Endothelial cell of umbilical vein (primary cell): ENCODE measurements around the gene KIAA0825. TPM values are rescaled to one million over a fixed set of nuclear protein-coding genes. Genes with fewer than 3 reads are reported as not detected.

Experiments
- BruUV-seq: library from RNA; stranded (reverse); fragments of 400-500 nt; replicated peaks from 2 replicates; lab custom pipeline; 2021; lab: Mats Ljungman, UMichigan
- CTCF ChIA-PET: fragments of 300-600, 350-600 bp; sonication (Branson Sonifier 250); formaldehyde crosslinking; loops from one replicate; lab custom pipeline; 2021; ENCODE audit warnings: antibody characterized with exemption, inconsistent platforms; lab: Charles Lee
- POLR2A ChIA-PET: fragments of 300-600, 350-600 bp; sonication (Branson Sonifier 250); formaldehyde crosslinking; loops from one replicate; lab custom pipeline; 2021; ENCODE audit warnings: antibody characterized with exemption, inconsistent platforms; lab: Charles Lee
- DNase-seq: peaks from one replicate; pipeline ENCODE4 v3.0.0-alpha.2; 2011; ENCODE audit warnings: low read depth, low spot score
- FAIRE-seq: peaks from 2 replicates; lab custom pipeline; 2011; peaks lifted over from hg19 to GRCh38; lab: Jason Lieb, UNC
- H2AFZ ChIP-seq: 2 replicates; pipeline ENCODE4 v1.6.0; 2012; ENCODE audit warnings: low read depth, low read length, control low read depth, inconsistent platforms
- H3K27ac ChIP-seq: 2 replicates; pipeline ENCODE4 v1.5.1; 2011; ENCODE audit warnings: low read depth, mild to moderate bottlenecking, control low read depth, low read length, moderate library complexity; ENCODE audit not compliant: insufficient read depth
- H3K27me3 ChIP-seq, 2 experiments: 2 replicates each; pipeline versions ENCODE4 v1.6.0 to v1.6.1; 2011; ENCODE audit warnings: low read length in 2 of 2, mixed read lengths in 1 of 2; ENCODE audit not compliant: control insufficient read depth in 2 of 2, insufficient read depth in 2 of 2
- H3K36me3 ChIP-seq, 2 experiments: 2 replicates in 1 of 2; 3 replicates in 1 of 2; pipeline ENCODE4 v1.5.1; 2011; ENCODE audit warnings: low read length in 2 of 2, mild to moderate bottlenecking in 1 of 2, moderate library complexity in 1 of 2; ENCODE audit not compliant: control insufficient read depth in 2 of 2, insufficient read depth in 2 of 2; ENCODE audit errors: extremely low read depth in 1 of 2
- H3K4me1 ChIP-seq: 3 replicates; pipeline ENCODE4 v1.5.1; 2011; ENCODE audit warnings: mild to moderate bottlenecking, low read length; ENCODE audit not compliant: control insufficient read depth, insufficient read depth; ENCODE audit errors: extremely low read depth
- H3K4me2 ChIP-seq: 2 replicates; pipeline ENCODE4 v1.6.1; 2011; ENCODE audit warnings: low read length, control low read depth, mixed read lengths; ENCODE audit not compliant: insufficient read depth
- H3K4me3 ChIP-seq, 3 experiments: fragments of 200-600 bp in 1 of 3; sonication (generic), shearing (Covaris generic) in 1 of 3; replicated peaks in 1 of 3; 2 replicates each; pipeline ENCODE4 v1.5.1; 2011 to 2016; ENCODE audit warnings: control low read depth in 3 of 3, low read length in 3 of 3, mild to moderate bottlenecking in 2 of 3, inconsistent platforms in 1 of 3, low read depth in 1 of 3, moderate library complexity in 1 of 3; ENCODE audit not compliant: insufficient read depth in 1 of 3
- H3K79me2 ChIP-seq: 2 replicates; pipeline ENCODE4 v1.6.0; 2012; ENCODE audit warnings: low read length, inconsistent platforms; ENCODE audit not compliant: control insufficient read depth, insufficient read depth
- H3K9ac ChIP-seq: replicated peaks from 2 replicates; pipeline ENCODE3; 2011; ENCODE audit warnings: low read length, control low read depth; ENCODE audit not compliant: insufficient read depth; ENCODE audit errors: extremely low read depth
- H3K9me1 ChIP-seq: replicated peaks from 3 replicates; pipeline ENCODE4 v1.6.0; 2011; ENCODE audit warnings: mild to moderate bottlenecking, low read length; ENCODE audit not compliant: control insufficient read depth, insufficient read depth; ENCODE audit errors: extremely low read depth
- H3K9me3 ChIP-seq: replicated peaks from 2 replicates; pipeline ENCODE4 v1.5.1; 2012; ENCODE audit warnings: low read length, inconsistent platforms; ENCODE audit not compliant: control insufficient read depth, insufficient read depth
- H4K20me1 ChIP-seq: replicated peaks from 2 replicates; pipeline ENCODE3; 2011; ENCODE audit warnings: mild to moderate bottlenecking, low read length; ENCODE audit not compliant: control insufficient read depth, insufficient read depth; ENCODE audit errors: extremely low read depth
- CTCF ChIP-seq, 2 donors: IDR thresholded peaks; 1 replicate in 1 of 2; 2 replicates in 1 of 2; pipeline ENCODE4 v1.5.1; 2011; ENCODE audit warnings: low read length in 2 of 2, mild to moderate bottlenecking in 2 of 2, moderate library complexity in 2 of 2, control low read depth in 1 of 2, inconsistent platforms in 1 of 2, low read depth in 1 of 2; ENCODE audit not compliant: insufficient read depth in 1 of 2; ENCODE audit errors: extremely low read depth in 1 of 2
- EZH2 ChIP-seq: IDR thresholded peaks from 2 replicates; pipeline ENCODE4 v1.6.1; 2012; ENCODE audit warnings: borderline replicate concordance, low read depth, mild to moderate bottlenecking, moderate library complexity, low read length, inconsistent platforms; ENCODE audit not compliant: severe bottlenecking
- FOS ChIP-seq: IDR thresholded peaks from 2 replicates; pipeline ENCODE4 v1.6.1; 2011; ENCODE audit warnings: mild to moderate bottlenecking, low read length, moderate library complexity, borderline replicate concordance; ENCODE audit not compliant: insufficient read depth
- GATA2 ChIP-seq: IDR thresholded peaks from 2 replicates; pipeline ENCODE4 v1.7.0; 2011; ENCODE audit warnings: low read depth, mild to moderate bottlenecking, moderate library complexity, mixed read lengths, low read length; ENCODE audit not compliant: insufficient read length, insufficient read depth
- JUN ChIP-seq: IDR thresholded peaks from 2 replicates; pipeline ENCODE4 v1.6.1; 2011; ENCODE audit warnings: borderline replicate concordance, low read depth; ENCODE audit not compliant: insufficient read length, insufficient read depth
- MYC ChIP-seq: IDR thresholded peaks from one replicate; pipeline ENCODE4 v1.6.1; 2011; ENCODE audit warnings: mild to moderate bottlenecking, low read depth, low read length
- POLR2A ChIP-seq: IDR thresholded peaks from 2 replicates; pipeline ENCODE4 v1.6.1; 2012; ENCODE audit warnings: low read depth, mild to moderate bottlenecking, control low read depth, low read length
- POLR2AphosphoS5 ChIP-seq: IDR thresholded peaks from 2 replicates; pipeline ENCODE4 v1.6.1; 2012; ENCODE audit warnings: low read depth, mild to moderate bottlenecking, control low read depth, low read length, moderate library complexity; ENCODE audit not compliant: insufficient read depth
- dilution Hi-C: fragments of 300-500 bp; cut with MboI; formaldehyde crosslinking; loops from one replicate; pipeline ENCODE4 v1.15.0; 2019; ENCODE audit warnings: low sequenced_read_pairs; ENCODE audit not compliant: extremely low pct_ligation_motif_present
- intact Hi-C: fragments of 100-400 bp; cut with micrococcal nuclease; formaldehyde crosslinking; loops from one replicate; pipeline ENCODE4 v1.10.0; 2022
- polyA plus RNA-seq, 4 experiments: library from polyadenylated mRNA; depleted of rRNA in 3 of 4; stranded (reverse) in 3 of 4; unstranded in 1 of 4; fragments of >200 nt; gene quantifications; 2 replicates each; pipeline versions ENCODE4 v1.2.1 to v1.2.3, GENCODE V29; 2011 to 2012; ENCODE audit warnings: missing spikeins in 1 of 4
- total RNA-seq: library from RNA; stranded (reverse); gene quantifications from 2 replicates; pipeline ENCODE4 v1.2.3, GENCODE V29; 2021
- TF ChIP-seq, protein P1 (sequence below): IDR thresholded peaks from 2 replicates; pipeline ENCODE4 v1.6.1; 2011; ENCODE audit not compliant: insufficient read depth, insufficient read length

The KIAA0825 gene
- total and polyA plus RNA-seq, 2 donors (not counting 3 experiments of a cell fraction or from before 2014, with no cell fraction given): 0.15 to 1.1 TPM

GRCh38 chr5:94442076-94442475 is 176.3 kb downstream of the KIAA0825 start:
- H3K27ac ChIP-seq: no peak overlapping the region
- H3K4me2 ChIP-seq: no peak overlapping the region

GRCh38 chr5:94440015-94440414 is 178.4 kb downstream of the KIAA0825 start:
- FAIRE-seq: no peak

More at GRCh38 chr5:94442076-94442475, 176.3 kb downstream of the KIAA0825 start:
- Histone ChIP-seq H3K36me3 (no peaks in the 10 kb centered on the region), H3K79me2 (no peaks in the 10 kb centered on the region), H3K9ac (no peak overlapping the region), H3K9me3 (no peaks in the 10 kb centered on the region), H3K27me3 (no peaks in the 10 kb centered on the region), H2AFZ (no peak overlapping the region), H4K20me1 (no peaks in the 10 kb centered on the region), H3K4me1 (no peaks in the 10 kb centered on the region), H3K4me3 (no peak overlapping the region), H3K9me1 (no peaks in the 10 kb centered on the region)
- no TSS peak for BruUV-seq
- POLR2A ChIA-PET: no interaction called here
- TF ChIP-seq EZH2 (no peak), FOS (no peak), POLR2AphosphoS5 (no peak), CTCF (IDR thresholded peaks at IDR 0.05; ENCODE audit: extremely low read depth in 1 of 2, insufficient read depth in 1 of 2, low read depth in 1 of 2, low read length in 2 of 2) (no peak)
- no peak for DNase-seq
- CTCF ChIA-PET: no interaction called here
- intact Hi-C loops: no loop called here
- dilution Hi-C loops: no loop called here
- FAIRE-seq: no peak

More at GRCh38 chr5:94440015-94440414, 178.4 kb downstream of the KIAA0825 start:
- H3K4me3 ChIP-seq: no peak overlapping the region
- H3K27me3 ChIP-seq: no peaks in the 10 kb centered on the region
- H3K4me2 ChIP-seq: no peak overlapping the region
- no peaks in the 10 kb centered on the region for H4K20me1 ChIP-seq
- no TSS peak for BruUV-seq
- POLR2A ChIA-PET: no interaction called here
- no peak for DNase-seq
- TF ChIP-seq MYC (no peak), POLR2AphosphoS5 (no peak), FOS (no peak), EZH2 (no peak), GATA2 (no peak), POLR2A (no peak), CTCF (IDR thresholded peaks at IDR 0.05; ENCODE audit: extremely low read depth in 1 of 2, insufficient read depth in 1 of 2, low read depth in 1 of 2, low read length in 2 of 2) (no peak), JUN (no peak)
- TF ChIP-seq, protein P1, sequence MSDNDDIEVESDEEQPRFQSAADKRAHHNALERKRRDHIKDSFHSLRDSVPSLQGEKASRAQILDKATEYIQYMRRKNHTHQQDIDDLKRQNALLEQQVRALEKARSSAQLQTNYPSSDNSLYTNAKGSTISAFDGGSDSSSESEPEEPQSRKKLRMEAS: no peak
- intact Hi-C loops (no loop called here), dilution Hi-C loops (no loop called here)
- no peaks in the 10 kb centered on the region for H3K9me3 ChIP-seq
- no peaks in the 10 kb centered on the region for H3K36me3 ChIP-seq
- no peak overlapping the region for H3K9ac ChIP-seq
- H3K4me1 ChIP-seq: no peaks in the 10 kb centered on the region
- no peaks in the 10 kb centered on the region for H3K79me2 ChIP-seq
- CTCF ChIA-PET: no interaction called here
- H2AFZ ChIP-seq: no peak overlapping the region
- H3K27ac ChIP-seq: no peak overlapping the region
- H3K9me1 ChIP-seq: no peaks in the 10 kb centered on the region
